NCI-H345 (cell line): ENCODE measurements around the gene PAFAH1B1.

Source experiments
- DNase-seq: peaks from one replicate; lab custom pipeline; 2025; lab: John Stamatoyannopoulos, UW

PAFAH1B1 gene

DNA sequence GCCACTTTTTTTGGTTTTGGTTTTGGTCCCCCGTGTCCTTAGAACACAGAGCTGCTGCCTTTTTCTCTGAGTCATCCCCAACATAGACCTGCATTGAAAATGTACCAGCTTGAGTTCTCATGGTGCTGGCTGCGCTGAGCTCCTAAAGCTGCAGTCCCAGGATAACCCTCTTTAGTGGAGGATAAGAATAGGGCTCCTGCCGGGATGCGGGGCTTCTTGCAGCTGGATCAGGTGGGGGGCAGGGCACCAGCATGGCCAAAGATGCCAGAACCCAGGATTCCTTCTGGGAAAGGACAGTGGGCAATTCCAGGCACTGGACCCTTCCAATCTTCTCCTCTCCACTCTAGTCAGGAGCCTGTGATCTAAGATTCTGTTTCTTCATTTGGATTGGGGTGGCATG lies 126.4 kb downstream of the PAFAH1B1 start:
- no peak for DNase-seq

DNA sequence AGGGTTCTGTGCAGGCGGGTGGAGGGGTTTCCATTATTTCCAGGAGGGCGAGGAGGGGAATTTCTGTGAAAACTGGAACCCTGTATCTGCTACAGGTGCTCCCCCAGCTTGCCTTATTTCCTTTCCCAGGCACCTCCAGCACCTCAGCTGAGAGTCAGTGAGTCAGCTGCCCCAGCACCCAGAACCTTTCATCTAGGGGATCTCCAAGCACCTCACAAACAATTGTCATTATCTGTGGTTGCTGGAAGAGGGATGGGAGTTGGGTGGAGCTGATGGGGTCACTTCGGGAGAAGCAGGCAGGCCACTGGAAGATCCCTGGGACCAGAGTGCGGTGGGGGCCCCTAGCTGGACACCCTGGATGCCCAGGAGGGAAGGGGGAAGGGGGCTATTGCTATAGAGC lies 128.1 kb downstream of the PAFAH1B1 start:
- no peak for DNase-seq

DNA sequence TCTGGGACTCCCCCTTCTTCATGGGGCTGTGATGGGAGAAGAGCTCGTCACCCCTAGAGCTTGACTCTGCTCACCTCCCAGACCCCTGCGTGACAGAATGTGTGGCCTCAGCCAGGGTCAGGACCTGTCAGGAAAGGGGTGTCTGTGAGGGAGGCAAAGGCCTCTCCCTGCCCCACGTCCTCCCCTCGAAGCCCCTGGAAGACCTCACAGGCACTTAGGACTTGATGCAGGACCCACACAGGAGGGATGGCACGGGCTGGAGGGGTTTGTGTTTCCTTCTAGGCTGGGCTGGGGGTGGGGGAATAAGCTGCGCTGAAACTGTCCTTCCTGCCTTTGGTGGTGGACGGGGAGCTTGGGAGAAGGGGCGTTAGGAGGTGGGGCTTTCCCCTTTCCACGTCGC lies 129.2 kb downstream of the PAFAH1B1 start:
- no peak for DNase-seq

- DNase-seq: no peak
These were observed 130.1 kb downstream of the PAFAH1B1 start for GRCh38 chr17:2723505-2723996.

DNA sequence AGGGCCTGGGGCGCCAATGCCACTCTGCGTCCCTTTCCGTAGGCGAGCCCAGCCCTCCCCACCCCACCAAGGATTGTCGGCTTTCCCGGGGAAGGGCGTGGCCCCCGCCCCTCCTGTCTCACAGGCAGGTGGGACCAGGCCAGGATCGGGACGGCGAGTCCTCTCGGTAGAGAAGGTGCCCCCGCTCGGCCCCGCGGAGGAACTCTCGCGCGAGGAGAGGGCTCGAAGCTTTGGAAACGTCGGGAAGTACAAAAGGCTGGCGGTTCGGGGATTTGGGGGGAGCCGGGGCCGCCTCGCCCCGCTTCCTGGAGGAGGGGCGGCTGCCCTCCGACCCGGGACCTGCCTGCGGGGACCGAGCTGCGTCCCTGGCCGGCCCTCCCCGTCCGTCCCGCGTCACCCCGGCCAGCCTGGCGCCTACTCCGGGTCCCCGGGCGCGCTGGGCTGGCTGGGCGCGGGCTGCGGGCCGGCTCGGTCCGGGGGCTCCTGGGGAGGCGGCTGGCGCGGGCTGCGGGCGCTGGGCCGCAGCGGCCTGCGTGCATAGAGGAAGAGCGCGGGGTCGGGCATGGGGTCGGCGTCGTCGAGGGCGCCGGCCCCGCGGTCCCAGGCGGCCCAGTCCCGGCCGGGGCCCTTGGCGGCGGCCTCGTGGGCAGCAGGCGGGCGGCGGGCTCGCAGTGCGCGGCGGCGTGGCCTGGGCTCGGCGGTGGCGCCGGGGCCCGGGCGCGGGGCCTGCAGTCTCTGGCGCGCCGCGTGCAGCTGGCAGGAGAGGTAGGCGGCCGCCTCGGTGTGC lies 130.7 kb downstream of the PAFAH1B1 start:
- DNase-seq: no peak

DNA sequence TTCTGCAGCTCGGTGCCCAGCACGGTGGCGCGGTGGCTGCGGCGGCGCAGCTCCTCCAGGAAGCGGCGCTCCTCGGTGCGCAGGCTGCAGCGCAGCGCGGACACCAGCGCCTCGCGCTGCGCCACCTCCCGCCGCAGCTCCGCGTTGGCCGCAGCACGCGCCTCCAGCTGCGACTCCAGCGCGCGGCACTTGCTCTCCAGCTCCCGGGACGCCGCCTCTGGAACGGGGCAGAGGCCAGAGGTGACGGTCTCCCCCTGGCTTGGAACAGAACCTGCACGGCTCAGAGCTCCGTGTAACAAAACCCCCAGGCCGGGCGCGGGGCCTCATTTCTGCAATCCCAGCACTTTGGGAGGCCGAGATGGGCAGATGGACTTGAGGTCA lies 131.3 kb downstream of the PAFAH1B1 start:
- no peak for DNase-seq

DNA sequence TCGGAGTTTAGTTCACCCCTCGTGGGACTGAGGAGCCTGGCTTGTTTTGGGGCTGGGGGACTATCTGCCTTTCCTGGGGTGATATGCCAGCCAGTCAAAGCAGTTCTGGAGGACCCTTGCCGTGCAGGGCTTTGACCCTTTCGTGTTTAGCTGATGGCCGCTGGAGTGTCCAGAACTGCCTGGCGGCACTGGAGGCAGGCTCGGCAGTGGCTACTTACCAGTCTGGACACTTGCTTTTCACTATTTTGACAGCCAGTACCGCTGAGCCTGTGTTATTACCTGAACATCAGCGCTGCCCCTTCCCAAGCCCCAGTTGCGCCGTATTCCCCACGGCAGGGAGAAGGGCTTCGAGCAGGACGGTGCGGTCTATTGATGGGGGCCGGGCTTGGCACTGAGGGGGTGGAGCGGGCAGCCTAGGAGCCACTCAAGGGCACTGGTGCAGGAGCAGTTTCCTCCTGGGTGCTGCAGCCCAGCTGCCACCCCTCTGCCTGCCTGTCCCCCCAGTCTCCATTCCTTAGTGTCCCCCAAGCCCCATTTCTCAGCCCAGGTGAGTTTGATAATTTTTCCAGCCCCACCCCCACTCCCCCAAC lies 137.4 kb downstream of the PAFAH1B1 start:
- DNase-seq: no peak

- no peak for DNase-seq
These were observed 138.4 kb downstream of the PAFAH1B1 start for GRCh38 chr17:2731807-2732206.

DNA sequence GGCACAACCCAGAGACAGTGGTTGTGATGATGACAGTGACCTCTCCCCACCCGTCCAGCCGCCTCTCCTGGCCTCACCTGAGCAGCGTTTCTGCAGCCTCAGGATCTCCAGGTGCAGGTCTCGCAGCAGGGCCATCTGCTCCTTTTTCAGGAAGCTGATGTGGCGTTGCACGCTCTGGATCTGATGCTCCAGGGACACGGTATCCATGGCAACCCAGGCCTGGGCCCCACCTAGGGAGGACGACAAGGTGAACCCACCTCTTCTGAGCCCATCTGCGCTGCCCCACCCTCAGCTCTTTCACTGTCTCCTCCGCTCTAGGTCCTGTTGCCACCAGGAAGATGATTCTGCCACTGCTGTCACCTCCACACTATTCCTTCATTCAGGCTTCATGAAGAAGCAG lies 141.5 kb downstream of the PAFAH1B1 start:
- no peak for DNase-seq
